ENCODE results near the gene PIP5K1A. TPM values are rescaled to one million over a fixed set of nuclear protein-coding genes. Genes with fewer than 3 reads are reported as not detected.

Gene PIP5K1A
- total and polyA plus RNA-seq, 9 of the 15 experiments (the other 6 are each of a cell fraction or from before 2014, with no cell fraction given): 1.9 to 42.4 (median 18.8) TPM

DNA sequence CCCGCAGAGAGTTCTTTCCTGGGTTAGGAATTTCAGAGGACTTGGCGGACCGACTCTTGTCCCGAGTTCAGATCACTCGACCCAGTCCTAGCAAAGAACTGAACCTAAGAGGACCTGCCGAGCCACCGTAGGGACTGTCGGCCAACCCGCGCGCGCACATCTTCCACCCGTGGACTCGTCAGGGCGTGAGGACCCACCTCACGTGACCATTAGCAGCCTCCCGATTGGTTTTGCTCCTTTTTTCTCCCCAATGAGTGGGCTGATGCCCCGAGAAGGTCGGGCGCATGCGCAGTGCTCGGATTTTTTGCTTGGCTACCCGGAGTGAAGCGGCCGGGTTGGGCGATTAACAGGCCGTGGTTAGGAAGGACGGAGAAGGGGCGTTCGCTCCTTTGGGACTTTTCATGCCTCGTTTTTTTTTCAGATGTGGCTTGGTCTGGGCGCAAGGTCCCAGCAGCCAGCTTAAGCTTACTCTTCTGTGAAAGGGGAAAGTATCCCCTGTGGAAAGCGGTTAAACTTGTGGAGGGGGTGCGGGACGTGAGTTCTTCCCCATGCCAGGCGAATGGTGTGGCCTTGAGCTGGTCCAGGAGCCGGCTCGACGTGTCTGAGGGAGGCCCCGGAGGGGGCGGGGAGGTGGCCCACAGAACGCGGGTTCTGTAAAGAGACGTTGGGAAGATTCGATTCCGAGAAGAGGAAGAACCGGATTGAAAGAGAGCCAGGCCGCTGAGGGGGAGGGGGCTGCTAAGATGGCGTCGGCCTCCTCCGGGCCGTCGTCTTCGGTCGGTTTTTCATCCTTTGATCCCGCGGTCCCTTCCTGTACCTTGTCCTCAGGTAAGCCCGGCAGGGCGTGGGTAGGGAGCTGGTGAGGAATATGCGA lies at the start of gene PIP5K1A (continued):
- TF ChIP-seq, protein P1, sequence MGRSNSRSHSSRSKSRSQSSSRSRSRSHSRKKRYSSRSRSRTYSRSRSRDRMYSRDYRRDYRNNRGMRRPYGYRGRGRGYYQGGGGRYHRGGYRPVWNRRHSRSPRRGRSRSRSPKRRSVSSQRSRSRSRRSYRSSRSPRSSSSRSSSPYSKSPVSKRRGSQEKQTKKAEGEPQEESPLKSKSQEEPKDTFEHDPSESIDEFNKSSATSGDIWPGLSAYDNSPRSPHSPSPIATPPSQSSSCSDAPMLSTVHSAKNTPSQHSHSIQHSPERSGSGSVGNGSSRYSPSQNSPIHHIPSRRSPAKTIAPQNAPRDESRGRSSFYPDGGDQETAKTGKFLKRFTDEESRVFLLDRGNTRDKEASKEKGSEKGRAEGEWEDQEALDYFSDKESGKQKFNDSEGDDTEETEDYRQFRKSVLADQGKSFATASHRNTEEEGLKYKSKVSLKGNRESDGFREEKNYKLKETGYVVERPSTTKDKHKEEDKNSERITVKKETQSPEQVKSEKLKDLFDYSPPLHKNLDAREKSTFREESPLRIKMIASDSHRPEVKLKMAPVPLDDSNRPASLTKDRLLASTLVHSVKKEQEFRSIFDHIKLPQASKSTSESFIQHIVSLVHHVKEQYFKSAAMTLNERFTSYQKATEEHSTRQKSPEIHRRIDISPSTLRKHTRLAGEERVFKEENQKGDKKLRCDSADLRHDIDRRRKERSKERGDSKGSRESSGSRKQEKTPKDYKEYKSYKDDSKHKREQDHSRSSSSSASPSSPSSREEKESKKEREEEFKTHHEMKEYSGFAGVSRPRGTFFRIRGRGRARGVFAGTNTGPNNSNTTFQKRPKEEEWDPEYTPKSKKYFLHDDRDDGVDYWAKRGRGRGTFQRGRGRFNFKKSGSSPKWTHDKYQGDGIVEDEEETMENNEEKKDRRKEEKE (IDR thresholded peaks at IDR 0.05; ENCODE audit: borderline replicate concordance in 1 of 2, control insufficient read depth in 1 of 2, low read depth in 2 of 2, low read length in 1 of 2): no peak
- TF ChIP-seq ZKSCAN3 (CRISPR knock-in tag; IDR thresholded peaks at IDR 0.05) (no peak), SIRT6 (IDR thresholded peaks at IDR 0.05; ENCODE audit: low read depth, low read length) (no peak), NR2C1 (IDR thresholded peaks at IDR 0.05) (no peak; the same call in 1 of the 2 replicates), NR2C1 (tag; IDR thresholded peaks at IDR 0.05) (peak; percentile 45; the same call in 1 of the 2 replicates), TAF1 (IDR thresholded peaks at IDR 0.05; ENCODE audit: control insufficient read depth, extremely low read depth, insufficient read depth, low read length, severe bottlenecking) (peak; percentile 65)
- TF ChIP-seq, protein P2, sequence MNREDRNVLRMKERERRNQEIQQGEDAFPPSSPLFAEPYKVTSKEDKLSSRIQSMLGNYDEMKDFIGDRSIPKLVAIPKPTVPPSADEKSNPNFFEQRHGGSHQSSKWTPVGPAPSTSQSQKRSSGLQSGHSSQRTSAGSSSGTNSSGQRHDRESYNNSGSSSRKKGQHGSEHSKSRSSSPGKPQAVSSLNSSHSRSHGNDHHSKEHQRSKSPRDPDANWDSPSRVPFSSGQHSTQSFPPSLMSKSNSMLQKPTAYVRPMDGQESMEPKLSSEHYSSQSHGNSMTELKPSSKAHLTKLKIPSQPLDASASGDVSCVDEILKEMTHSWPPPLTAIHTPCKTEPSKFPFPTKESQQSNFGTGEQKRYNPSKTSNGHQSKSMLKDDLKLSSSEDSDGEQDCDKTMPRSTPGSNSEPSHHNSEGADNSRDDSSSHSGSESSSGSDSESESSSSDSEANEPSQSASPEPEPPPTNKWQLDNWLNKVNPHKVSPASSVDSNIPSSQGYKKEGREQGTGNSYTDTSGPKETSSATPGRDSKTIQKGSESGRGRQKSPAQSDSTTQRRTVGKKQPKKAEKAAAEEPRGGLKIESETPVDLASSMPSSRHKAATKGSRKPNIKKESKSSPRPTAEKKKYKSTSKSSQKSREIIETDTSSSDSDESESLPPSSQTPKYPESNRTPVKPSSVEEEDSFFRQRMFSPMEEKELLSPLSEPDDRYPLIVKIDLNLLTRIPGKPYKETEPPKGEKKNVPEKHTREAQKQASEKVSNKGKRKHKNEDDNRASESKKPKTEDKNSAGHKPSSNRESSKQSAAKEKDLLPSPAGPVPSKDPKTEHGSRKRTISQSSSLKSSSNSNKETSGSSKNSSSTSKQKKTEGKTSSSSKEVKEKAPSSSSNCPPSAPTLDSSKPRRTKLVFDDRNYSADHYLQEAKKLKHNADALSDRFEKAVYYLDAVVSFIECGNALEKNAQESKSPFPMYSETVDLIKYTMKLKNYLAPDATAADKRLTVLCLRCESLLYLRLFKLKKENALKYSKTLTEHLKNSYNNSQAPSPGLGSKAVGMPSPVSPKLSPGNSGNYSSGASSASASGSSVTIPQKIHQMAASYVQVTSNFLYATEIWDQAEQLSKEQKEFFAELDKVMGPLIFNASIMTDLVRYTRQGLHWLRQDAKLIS (CRISPR knock-in tag; IDR thresholded peaks at IDR 0.05): peak; percentile 76; the same call in 1 of the 2 replicates
- TF ChIP-seq, protein P3, sequence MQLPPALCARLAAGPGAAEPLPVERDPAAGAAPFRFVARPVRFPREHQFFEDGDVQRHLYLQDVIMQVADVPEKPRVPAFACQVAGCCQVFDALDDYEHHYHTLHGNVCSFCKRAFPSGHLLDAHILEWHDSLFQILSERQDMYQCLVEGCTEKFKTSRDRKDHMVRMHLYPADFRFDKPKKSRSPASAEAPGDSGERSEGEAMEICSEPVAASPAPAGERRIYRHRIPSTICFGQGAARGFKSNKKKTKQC (CRISPR knock-in tag; IDR thresholded peaks at IDR 0.05): no peak
- TF ChIP-seq, protein P4, sequence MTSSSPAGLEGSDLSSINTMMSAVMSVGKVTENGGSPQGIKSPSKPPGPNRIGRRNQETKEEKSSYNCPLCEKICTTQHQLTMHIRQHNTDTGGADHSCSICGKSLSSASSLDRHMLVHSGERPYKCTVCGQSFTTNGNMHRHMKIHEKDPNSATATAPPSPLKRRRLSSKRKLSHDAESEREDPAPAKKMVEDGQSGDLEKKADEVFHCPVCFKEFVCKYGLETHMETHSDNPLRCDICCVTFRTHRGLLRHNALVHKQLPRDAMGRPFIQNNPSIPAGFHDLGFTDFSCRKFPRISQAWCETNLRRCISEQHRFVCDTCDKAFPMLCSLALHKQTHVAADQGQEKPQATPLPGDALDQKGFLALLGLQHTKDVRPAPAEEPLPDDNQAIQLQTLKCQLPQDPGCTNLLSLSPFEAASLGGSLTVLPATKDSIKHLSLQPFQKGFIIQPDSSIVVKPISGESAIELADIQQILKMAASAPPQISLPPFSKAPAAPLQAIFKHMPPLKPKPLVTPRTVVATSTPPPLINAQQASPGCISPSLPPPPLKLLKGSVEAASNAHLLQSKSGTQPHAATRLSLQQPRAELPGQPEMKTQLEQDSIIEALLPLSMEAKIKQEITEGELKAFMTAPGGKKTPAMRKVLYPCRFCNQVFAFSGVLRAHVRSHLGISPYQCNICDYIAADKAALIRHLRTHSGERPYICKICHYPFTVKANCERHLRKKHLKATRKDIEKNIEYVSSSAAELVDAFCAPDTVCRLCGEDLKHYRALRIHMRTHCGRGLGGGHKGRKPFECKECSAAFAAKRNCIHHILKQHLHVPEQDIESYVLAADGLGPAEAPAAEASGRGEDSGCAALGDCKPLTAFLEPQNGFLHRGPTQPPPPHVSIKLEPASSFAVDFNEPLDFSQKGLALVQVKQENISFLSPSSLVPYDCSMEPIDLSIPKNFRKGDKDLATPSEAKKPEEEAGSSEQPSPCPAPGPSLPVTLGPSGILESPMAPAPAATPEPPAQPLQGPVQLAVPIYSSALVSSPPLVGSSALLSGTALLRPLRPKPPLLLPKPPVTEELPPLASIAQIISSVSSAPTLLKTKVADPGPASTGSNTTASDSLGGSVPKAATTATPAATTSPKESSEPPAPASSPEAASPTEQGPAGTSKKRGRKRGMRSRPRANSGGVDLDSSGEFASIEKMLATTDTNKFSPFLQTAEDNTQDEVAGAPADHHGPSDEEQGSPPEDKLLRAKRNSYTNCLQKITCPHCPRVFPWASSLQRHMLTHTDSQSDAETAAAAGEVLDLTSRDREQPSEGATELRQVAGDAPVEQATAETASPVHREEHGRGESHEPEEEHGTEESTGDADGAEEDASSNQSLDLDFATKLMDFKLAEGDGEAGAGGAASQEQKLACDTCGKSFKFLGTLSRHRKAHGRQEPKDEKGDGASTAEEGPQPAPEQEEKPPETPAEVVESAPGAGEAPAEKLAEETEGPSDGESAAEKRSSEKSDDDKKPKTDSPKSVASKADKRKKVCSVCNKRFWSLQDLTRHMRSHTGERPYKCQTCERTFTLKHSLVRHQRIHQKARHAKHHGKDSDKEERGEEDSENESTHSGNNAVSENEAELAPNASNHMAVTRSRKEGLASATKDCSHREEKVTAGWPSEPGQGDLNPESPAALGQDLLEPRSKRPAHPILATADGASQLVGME (CRISPR knock-in tag; IDR thresholded peaks at IDR 0.05): no peak

Measured in K562 (cell line).